ENCODE measurements around the gene LTBR.

GRCh38 chr12:6336079-6336888, 47.7 kb upstream of the LTBR start:
- TF ChIP-seq, protein P1, sequence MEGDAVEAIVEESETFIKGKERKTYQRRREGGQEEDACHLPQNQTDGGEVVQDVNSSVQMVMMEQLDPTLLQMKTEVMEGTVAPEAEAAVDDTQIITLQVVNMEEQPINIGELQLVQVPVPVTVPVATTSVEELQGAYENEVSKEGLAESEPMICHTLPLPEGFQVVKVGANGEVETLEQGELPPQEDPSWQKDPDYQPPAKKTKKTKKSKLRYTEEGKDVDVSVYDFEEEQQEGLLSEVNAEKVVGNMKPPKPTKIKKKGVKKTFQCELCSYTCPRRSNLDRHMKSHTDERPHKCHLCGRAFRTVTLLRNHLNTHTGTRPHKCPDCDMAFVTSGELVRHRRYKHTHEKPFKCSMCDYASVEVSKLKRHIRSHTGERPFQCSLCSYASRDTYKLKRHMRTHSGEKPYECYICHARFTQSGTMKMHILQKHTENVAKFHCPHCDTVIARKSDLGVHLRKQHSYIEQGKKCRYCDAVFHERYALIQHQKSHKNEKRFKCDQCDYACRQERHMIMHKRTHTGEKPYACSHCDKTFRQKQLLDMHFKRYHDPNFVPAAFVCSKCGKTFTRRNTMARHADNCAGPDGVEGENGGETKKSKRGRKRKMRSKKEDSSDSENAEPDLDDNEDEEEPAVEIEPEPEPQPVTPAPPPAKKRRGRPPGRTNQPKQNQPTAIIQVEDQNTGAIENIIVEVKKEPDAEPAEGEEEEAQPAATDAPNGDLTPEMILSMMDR (IDR thresholded peaks at IDR 0.05; ENCODE audit: poor library complexity): no peak
- TF ChIP-seq EZH2phosphoT487 (IDR thresholded peaks at IDR 0.05; ENCODE audit: low read depth, severe bottlenecking, unreplicated experiment): no peak
